Frontal cortex (tissue), 4 donors: Measurements from ENCODE around the gene RELL1. TPM values are rescaled to one million over a fixed set of nuclear protein-coding genes. Genes with fewer than 3 reads are reported as not detected.

Experiments
- DNase-seq, 2 donors: peaks; one replicate each; pipeline ENCODE4 v3.0.0; 2012; ENCODE audit warnings: low spot score in 2 of 2
- FAIRE-seq: peaks from 2 replicates; lab custom pipeline; 2012; peaks lifted over from hg19 to GRCh38; lab: Jason Lieb, UNC
- total RNA-seq: library from RNA; depleted of rRNA; stranded (reverse); fragments of >200 nt; gene quantifications from one replicate; pipeline ENCODE4 v1.2.3, GENCODE V29; 2014
- donor health status: control.
- donor health status: control.
- donor health status: control.

The RELL1 gene
- total RNA-seq, 1 donor from 2014 or later: 38.7 TPM

GRCh38 chr4:37644962-37645361, 41.2 kb downstream of the RELL1 start:
- no peak for DNase-seq
- FAIRE-seq: no peak

- no peak for DNase-seq
- FAIRE-seq: no peak
These were observed 44.0 kb downstream of the RELL1 start for GRCh38 chr4:37641886-37642849.

GRCh38 chr4:37641352-37641751, 44.8 kb downstream of the RELL1 start:
- DNase-seq: no peak
- no peak for FAIRE-seq

- no peak for DNase-seq
- no peak for FAIRE-seq
These were observed 46.5 kb downstream of the RELL1 start for GRCh38 chr4:37639551-37640285.

GRCh38 chr4:37635155-37635554, 51.0 kb downstream of the RELL1 start:
- DNase-seq (no peak), FAIRE-seq (no peak)

- FAIRE-seq (no peak), DNase-seq (no peak)
These were observed 52.0 kb downstream of the RELL1 start for GRCh38 chr4:37634180-37634579.

- FAIRE-seq: no peak
- DNase-seq: no peak
These were observed 53.3 kb downstream of the RELL1 start for GRCh38 chr4:37632836-37633235.

- DNase-seq: no peak
- no peak for FAIRE-seq
These were observed 54.6 kb downstream of the RELL1 start for GRCh38 chr4:37631551-37631950.

- DNase-seq (no peak), FAIRE-seq (no peak)
These were observed 56.5 kb downstream of the RELL1 start for GRCh38 chr4:37629713-37630112.

- DNase-seq (peak in 1 of 2 donors; percentile 29), FAIRE-seq (no peak)
These were observed 57.1 kb downstream of the RELL1 start for GRCh38 chr4:37628977-37629609.

GRCh38 chr4:37627263-37627662, 58.9 kb downstream of the RELL1 start:
- DNase-seq (no peak), FAIRE-seq (no peak)

- no peak for DNase-seq
- FAIRE-seq: peak; percentile 70
These were observed 60.7 kb downstream of the RELL1 start for GRCh38 chr4:37625499-37625898.

- no peak for FAIRE-seq
- no peak for DNase-seq
These were observed 62.2 kb downstream of the RELL1 start for GRCh38 chr4:37623940-37624339.

- no peak for DNase-seq
- no peak for FAIRE-seq
These were observed 63.1 kb downstream of the RELL1 start for GRCh38 chr4:37623125-37623524.

- FAIRE-seq: no peak
- no peak for DNase-seq
These were observed 66.0 kb downstream of the RELL1 start for GRCh38 chr4:37620176-37620575.

- FAIRE-seq (no peak), DNase-seq (no peak)
These were observed 70.5 kb downstream of the RELL1 start for GRCh38 chr4:37615720-37616063.

- DNase-seq (no peak), FAIRE-seq (no peak)
These were observed 71.0 kb downstream of the RELL1 start for GRCh38 chr4:37615059-37615719.

- DNase-seq (no peak), FAIRE-seq (no peak)
These were observed 73.4 kb downstream of the RELL1 start for GRCh38 chr4:37612811-37613210.

- DNase-seq: no peak
- no peak for FAIRE-seq
These were observed 76.5 kb downstream of the RELL1 start for GRCh38 chr4:37609626-37610025.

- no peak for FAIRE-seq
- no peak for DNase-seq
These were observed 79.2 kb downstream of the RELL1 start for GRCh38 chr4:37607018-37607417.
